Natural killer cell (primary cell): ENCODE measurements around the gene AP1S1. TPM values are rescaled to one million over a fixed set of nuclear protein-coding genes. Genes with fewer than 3 reads are reported as not detected.

Experiments
- ATAC-seq, 3 donors: fragments of 150-1000 bp in 2 of 3; fragments of 200-7000 bp in 1 of 3; cut with Tn5 transposase; 1 replicate in 1 of 3; 2 replicates in 2 of 3; pipeline ENCODE4 v1.10.0; 2021; ENCODE audit warnings: mild to moderate bottlenecking in 2 of 3, moderate library complexity in 2 of 3
- DNase-seq, 2 donors: peaks; one replicate each; pipeline versions ENCODE4 v3.0.0 to v3.0.0-alpha.2; 2013 to 2021; ENCODE audit warnings: mixed read lengths in 1 of 2
- H3K27ac ChIP-seq: one replicate; pipeline ENCODE4 v1.5.1; 2013; ENCODE audit warnings: mild to moderate bottlenecking, low read length
- H3K27me3 ChIP-seq: one replicate; pipeline ENCODE4 v1.6.1; 2013; ENCODE audit warnings: low read length; ENCODE audit not compliant: control insufficient read depth, insufficient read depth
- H3K36me3 ChIP-seq: one replicate; pipeline ENCODE4 v1.6.1; 2013; ENCODE audit warnings: low read length; ENCODE audit not compliant: control insufficient read depth, insufficient read depth
- H3K4me1 ChIP-seq: one replicate; pipeline ENCODE4 v1.6.1; 2013; ENCODE audit warnings: low read length; ENCODE audit not compliant: control insufficient read depth, insufficient read depth
- H3K4me3 ChIP-seq: one replicate; pipeline ENCODE4 v1.5.1; 2013; ENCODE audit warnings: low read length
- H3K9me3 ChIP-seq: one replicate; pipeline ENCODE4 v1.6.1; 2013; ENCODE audit warnings: low read length; ENCODE audit not compliant: control insufficient read depth, insufficient read depth
- H3K27ac Mint-ChIP-seq, 2 donors: one replicate each; pipeline ENCODE4 v1.8.0; 2022; ENCODE audit warnings: mild to moderate bottlenecking in 2 of 2, mixed read lengths in 2 of 2, moderate library complexity in 1 of 2
- H3K27me3 Mint-ChIP-seq, 2 donors: one replicate each; pipeline ENCODE4 v1.8.0; 2022; ENCODE audit warnings: low read depth in 2 of 2, mixed read lengths in 2 of 2
- H3K36me3 Mint-ChIP-seq: one replicate; pipeline ENCODE4 v1.8.0; 2022; ENCODE audit warnings: mixed read lengths
- H3K4me1 Mint-ChIP-seq, 2 donors: one replicate each; pipeline ENCODE4 v1.8.0; 2022; ENCODE audit warnings: mixed read lengths in 2 of 2
- H3K4me3 Mint-ChIP-seq: one replicate; pipeline ENCODE4 v1.8.0; 2022; ENCODE audit warnings: mild to moderate bottlenecking, moderate library complexity, mixed read lengths
- H3K9me3 Mint-ChIP-seq, 2 donors: one replicate each; pipeline ENCODE4 v1.8.0; 2022; ENCODE audit warnings: mixed read lengths in 2 of 2
- WGBS: methylation state at CpG from one replicate; pipeline ENCODE4 v1.1.7; 2013; ENCODE audit warnings: missing lambda C conversion rate; ENCODE audit not compliant: insufficient coverage; 5-methylcytosine and 5-hydroxymethylcytosine counted together
- intact Hi-C: fragments of 100-400 bp; cut with micrococcal nuclease; formaldehyde crosslinking; loops from one replicate; pipeline ENCODE4 v1.14.2; 2022
- total RNA-seq, 4 donors: library from RNA; stranded (reverse); fragments of 120-200 nt in 1 of 4; gene quantifications; one replicate each; pipeline versions ENCODE4 v1.2.3 to v1.2.4, GENCODE V29; 2013 to 2022
- TF ChIP-seq, protein P1 (sequence below): fragments of 200-600 bp; IDR thresholded peaks from one replicate; pipeline ENCODE4 v1.8.0; 2022; ENCODE audit warnings: antibody characterized with exemption

AP1S1 gene
- total RNA-seq, 3 donors from 2014 or later (not counting 1 experiment from before 2014, with no cell fraction given), result 4.3 to 7.0 (median 5.0) TPM

DNA sequence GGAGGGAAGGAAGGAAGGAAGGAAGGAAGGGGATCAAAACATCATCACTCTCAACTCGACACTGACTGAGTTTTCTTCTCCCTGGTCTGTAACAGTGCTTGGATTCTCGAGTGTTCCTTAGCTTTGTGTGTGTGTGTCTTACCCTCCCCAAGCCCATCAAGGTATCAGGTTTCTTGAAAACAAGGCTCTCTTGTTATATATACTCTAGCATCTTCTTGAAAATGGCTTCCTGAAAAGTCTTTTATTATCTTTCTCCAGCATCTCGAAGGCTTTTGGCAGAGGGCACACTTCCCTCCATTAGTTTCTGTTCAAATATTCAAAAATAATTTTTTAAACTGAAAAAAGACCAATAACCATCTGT, 14.0 kb upstream of the AP1S1 start:
- H3K27ac ChIP-seq, result no peak overlapping the region
- H3K36me3 ChIP-seq, result no peaks in the 10 kb centered on the region
- peaks cover 3% of the 10 kb centered on the region for H3K27me3 ChIP-seq
- H3K36me3 Mint-ChIP-seq, result no peaks in the 10 kb centered on the region
- H3K4me1 Mint-ChIP-seq, result peaks cover 26 to 42% of the 10 kb centered on the region in 2 donors
- WGBS, result 79% methylated on average over 2 of the region's 3 CpGs
- no peak for ATAC-seq
- peak overlapping the region; percentile 23 to 98 for H3K27ac Mint-ChIP-seq
- H3K4me3 ChIP-seq, result no peak overlapping the region
- H3K4me1 ChIP-seq, result peaks cover 26% of the 10 kb centered on the region
- H3K27me3 Mint-ChIP-seq, result peaks cover 15 to 17% of the 10 kb centered on the region in 2 donors
- TF ChIP-seq, protein P1, sequence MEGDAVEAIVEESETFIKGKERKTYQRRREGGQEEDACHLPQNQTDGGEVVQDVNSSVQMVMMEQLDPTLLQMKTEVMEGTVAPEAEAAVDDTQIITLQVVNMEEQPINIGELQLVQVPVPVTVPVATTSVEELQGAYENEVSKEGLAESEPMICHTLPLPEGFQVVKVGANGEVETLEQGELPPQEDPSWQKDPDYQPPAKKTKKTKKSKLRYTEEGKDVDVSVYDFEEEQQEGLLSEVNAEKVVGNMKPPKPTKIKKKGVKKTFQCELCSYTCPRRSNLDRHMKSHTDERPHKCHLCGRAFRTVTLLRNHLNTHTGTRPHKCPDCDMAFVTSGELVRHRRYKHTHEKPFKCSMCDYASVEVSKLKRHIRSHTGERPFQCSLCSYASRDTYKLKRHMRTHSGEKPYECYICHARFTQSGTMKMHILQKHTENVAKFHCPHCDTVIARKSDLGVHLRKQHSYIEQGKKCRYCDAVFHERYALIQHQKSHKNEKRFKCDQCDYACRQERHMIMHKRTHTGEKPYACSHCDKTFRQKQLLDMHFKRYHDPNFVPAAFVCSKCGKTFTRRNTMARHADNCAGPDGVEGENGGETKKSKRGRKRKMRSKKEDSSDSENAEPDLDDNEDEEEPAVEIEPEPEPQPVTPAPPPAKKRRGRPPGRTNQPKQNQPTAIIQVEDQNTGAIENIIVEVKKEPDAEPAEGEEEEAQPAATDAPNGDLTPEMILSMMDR, result no peak
- no peak for DNase-seq
- H3K9me3 Mint-ChIP-seq, result no peaks in the 10 kb centered on the region
- intact Hi-C loops, result no loop called here
- H3K9me3 ChIP-seq, result no peaks in the 10 kb centered on the region
- H3K4me3 Mint-ChIP-seq, result no peak overlapping the region

DNA sequence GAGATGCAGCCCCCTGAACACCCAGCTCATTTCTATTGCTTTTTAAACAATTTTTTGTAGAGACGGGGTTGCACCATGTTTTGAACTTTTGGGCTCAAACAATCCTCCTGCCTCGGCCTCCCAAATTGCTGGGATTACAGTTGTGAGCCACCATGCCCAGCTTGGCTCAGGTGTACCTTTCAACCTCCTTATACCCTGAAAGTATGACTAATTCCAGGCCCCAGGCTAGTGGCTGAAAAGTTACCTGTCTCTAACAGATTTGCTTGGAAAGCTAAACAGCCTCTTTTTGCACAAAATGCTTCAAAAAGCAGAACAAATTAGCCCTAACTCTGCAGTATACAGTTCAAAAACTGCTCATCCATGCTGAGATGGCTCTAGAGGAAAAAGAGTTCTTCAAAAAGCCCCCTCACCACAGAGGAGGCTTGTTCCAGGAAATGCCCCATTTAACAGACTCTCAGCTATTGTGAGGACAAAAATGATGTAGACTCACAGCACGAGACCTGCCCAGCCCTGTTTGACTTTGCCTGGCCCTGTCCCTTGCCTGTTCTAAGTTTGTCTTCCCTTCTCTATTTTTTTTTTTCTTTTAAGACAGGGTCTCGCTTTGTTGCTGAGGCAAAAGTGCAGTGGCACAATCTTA, 13.4 kb upstream of the AP1S1 start:
- no peaks in the 10 kb centered on the region for H3K36me3 ChIP-seq
- H3K36me3 Mint-ChIP-seq, result no peaks in the 10 kb centered on the region
- peaks cover 3% of the 10 kb centered on the region for H3K27me3 ChIP-seq
- H3K27ac ChIP-seq, result no peak overlapping the region
- H3K9me3 ChIP-seq, result no peaks in the 10 kb centered on the region
- ATAC-seq (no peak), DNase-seq (no peak)
- WGBS, result 79% methylated on average over 4 of the region's 4 CpGs
- no peak overlapping the region for H3K4me3 Mint-ChIP-seq
- H3K27me3 Mint-ChIP-seq, result peaks cover 15 to 18% of the 10 kb centered on the region in 2 donors
- peak overlapping the region; percentile 65 to 98 for H3K27ac Mint-ChIP-seq
- peaks cover 27% of the 10 kb centered on the region for H3K4me1 ChIP-seq
- intact Hi-C loops, result no loop called here
- TF ChIP-seq, protein P1, result no peak
- H3K4me3 ChIP-seq, result no peak overlapping the region
- peaks cover 26 to 42% of the 10 kb centered on the region in 2 donors for H3K4me1 Mint-ChIP-seq
- no peaks in the 10 kb centered on the region for H3K9me3 Mint-ChIP-seq

DNA sequence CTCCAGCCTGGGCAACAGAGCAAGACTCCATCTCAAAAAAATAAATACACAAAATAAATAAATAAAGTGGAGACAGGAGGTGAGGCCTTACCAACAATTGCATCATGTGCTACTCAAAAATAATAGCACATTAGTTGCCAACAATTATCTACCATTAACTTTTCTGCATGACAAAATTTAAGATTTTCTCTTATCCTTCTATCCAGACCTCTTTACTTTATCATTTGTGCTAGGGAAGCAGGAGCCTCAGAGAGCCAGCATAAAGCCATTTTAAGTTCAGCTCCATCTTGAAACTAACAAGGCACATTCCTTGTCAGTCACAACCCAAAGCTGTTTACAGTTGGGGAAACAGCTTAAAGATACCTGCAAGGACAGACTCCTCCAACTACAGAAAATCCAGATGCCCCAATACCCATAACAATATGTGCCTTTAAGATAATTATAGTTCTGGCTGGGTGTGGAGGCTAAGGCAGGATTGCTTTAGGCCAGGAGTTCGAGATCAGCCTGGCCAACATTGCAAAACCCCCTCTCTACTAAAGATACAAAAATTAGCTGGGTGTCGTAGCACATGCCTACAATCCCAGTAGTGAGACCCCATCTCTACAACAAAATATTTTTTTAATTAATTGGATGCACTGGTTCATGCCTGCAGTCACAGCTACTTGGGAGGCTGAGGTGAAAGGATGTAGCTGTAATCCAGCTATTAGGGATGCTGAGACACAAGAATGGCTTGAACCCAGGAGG, 2.2 kb upstream of the AP1S1 start:
- DNase-seq, result no peak
- intact Hi-C loops, result no loop called here
- Histone ChIP-seq H3K27me3 (no peaks in the 10 kb centered on the region), H3K4me3 (no peak overlapping the region), H3K4me1 (peaks cover 23% of the 10 kb centered on the region), H3K27ac (no peak overlapping the region), H3K36me3 (no peaks in the 10 kb centered on the region), H3K9me3 (no peaks in the 10 kb centered on the region)
- H3K9me3 Mint-ChIP-seq, result no peaks in the 10 kb centered on the region
- no peak overlapping the region for H3K27ac Mint-ChIP-seq
- no CpG with 5 or more reads among the region's 2 CpGs for WGBS
- peaks cover 6 to 12% of the 10 kb centered on the region in 2 donors for H3K4me1 Mint-ChIP-seq
- H3K4me3 Mint-ChIP-seq, result no peak overlapping the region
- H3K36me3 Mint-ChIP-seq, result no peaks in the 10 kb centered on the region
- no peak for ATAC-seq
- H3K27me3 Mint-ChIP-seq, result peaks cover 11 to 14% of the 10 kb centered on the region in 2 donors
- TF ChIP-seq, protein P1, result no peak
